NCI-H345 treated with DMSO at 0.1 percent for 48 hours (cell line): ENCODE data around the gene TNFRSF13B.

Source experiments
- DNase-seq: peaks from one replicate; lab custom pipeline; 2025; ENCODE audit not compliant: unreplicated experiment; lab: John Stamatoyannopoulos, UW

The TNFRSF13B gene

GRCh38 chr17:16939606-16940115 lies 32.3 kb downstream of the TNFRSF13B start:
- no peak for DNase-seq

GRCh38 chr17:16939208-16939576 lies 32.7 kb downstream of the TNFRSF13B start:
- DNase-seq: no peak

DNA sequence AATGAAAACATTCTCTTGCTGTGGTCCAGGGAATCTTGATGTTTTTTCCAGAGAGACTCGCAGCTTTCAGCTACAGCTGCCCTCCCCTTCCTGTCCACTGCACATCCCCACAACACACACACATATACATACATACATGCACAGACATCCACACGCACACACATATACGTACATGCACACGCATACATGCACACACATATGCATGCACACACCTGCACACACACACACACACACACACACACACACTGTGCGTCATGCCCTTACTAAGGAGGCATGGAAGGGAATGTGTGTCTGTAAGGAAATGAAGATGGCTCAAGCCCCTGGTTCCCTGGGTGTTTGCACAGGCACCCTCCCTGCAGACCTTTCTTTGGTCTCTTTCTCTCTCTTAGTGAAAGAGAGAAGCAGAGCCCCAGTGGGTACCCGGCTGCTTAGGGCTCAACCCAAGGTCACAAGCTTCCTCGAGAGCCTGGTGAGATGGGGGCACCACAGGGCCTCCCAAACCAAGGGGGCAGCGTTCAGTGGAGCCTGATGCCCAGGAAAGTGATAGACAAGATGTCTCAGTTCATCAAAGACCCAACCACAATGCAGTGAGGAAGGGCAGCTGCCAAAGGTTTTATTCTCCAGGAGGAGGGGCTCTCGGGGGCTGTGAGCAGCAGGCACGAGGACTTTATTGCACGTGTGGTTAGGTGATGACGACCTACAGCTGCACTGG lies 33.3 kb downstream of the TNFRSF13B start:
- no peak for DNase-seq

DNA sequence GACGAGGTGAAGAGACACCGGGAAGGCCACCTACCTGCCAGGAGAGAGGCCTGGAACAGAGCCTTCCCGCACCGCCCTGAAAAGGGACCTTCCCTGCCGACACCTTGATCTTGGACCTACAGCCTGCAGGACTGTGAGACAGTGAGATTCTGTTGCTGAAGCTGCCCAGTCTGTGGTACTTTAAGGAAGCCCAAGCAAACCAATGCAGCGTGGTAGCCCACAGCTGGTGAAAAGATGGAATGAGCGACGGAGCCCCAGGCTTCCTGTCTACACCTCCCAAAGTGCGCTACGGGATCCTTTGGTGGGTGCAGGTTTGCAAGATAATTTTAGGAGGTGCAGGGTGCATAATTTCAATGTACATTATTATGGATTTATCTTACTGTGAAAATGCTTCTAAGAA lies 33.9 kb downstream of the TNFRSF13B start:
- DNase-seq: no peak

- DNase-seq: no peak
These were observed 34.5 kb downstream of the TNFRSF13B start for GRCh38 chr17:16937431-16937830.

- DNase-seq: no peak
These were observed 35.2 kb downstream of the TNFRSF13B start for GRCh38 chr17:16936536-16937310.

- DNase-seq: no peak
These were observed 36.1 kb downstream of the TNFRSF13B start for GRCh38 chr17:16935786-16936185.

- DNase-seq: no peak
These were observed 36.7 kb downstream of the TNFRSF13B start for GRCh38 chr17:16935241-16935663.

GRCh38 chr17:16934836-16935235 lies 37.1 kb downstream of the TNFRSF13B start:
- no peak for DNase-seq

GRCh38 chr17:16934133-16934795 lies 37.7 kb downstream of the TNFRSF13B start:
- DNase-seq: no peak

DNA sequence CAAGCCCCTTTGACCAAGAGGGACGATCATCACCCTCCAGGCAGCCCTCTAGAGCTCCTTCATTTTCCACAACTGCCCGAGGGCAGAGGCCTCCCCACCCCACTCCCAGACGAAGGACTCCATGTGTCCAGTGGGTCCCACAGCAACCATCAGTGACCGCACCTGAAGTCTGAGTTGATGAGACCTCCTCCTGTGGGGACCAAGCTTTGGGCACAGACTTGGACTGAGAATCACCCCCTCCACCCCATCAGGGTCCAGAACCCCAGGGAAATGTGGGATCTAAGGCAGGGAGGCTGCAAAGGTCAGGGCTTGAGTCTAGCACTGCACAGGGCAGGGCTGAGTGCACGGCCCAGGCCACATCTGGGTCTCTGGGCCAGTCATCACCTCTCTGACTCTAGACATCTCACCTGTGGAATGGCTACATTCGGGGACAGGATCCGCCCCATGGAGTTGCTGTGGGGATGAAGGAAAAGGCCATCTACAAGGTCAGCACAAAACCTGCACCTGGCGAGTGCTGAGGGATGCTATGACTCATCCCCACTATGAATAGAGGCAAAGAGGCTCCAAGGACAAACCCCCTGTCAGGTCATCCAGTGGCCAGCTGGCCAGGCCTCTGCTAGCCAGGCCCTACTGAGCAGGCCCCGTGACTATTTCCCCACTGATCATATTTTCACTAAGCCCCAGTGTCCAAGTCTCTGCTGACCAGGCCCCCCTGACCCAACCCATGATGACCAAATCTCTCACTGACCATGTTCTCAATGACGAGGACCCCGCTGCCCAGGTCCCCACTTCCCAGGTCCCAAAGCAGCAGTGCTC lies 38.4 kb downstream of the TNFRSF13B start:
- DNase-seq: no peak

- DNase-seq: no peak
These were observed 39.3 kb downstream of the TNFRSF13B start for GRCh38 chr17:16932611-16933010.

DNA sequence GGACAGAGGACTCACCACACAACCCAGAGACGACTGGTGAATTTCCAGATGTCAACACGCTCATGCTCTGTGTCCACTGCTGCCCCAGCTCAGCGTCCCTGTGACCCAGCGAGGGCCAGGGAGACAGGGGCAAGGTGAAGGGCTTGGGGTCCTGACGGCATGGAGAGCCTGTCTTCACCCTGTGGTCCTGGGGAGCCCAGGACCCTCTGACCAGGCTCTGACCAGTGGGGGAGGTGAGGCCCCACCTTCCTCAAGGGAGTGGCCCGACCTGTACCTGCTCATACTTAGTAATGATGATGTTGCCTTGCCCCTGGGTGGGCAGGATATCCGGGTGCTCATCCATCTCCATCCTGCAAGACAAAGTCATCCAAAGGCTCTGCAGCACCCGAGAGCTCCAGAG lies 39.8 kb downstream of the TNFRSF13B start:
- no peak for DNase-seq

- no peak for DNase-seq
These were observed 40.4 kb downstream of the TNFRSF13B start for GRCh38 chr17:16931318-16932060.

GRCh38 chr17:16930571-16931317 lies 41.2 kb downstream of the TNFRSF13B start:
- DNase-seq: no peak

- DNase-seq: no peak
These were observed 42.0 kb downstream of the TNFRSF13B start for GRCh38 chr17:16929757-16930520.

DNA sequence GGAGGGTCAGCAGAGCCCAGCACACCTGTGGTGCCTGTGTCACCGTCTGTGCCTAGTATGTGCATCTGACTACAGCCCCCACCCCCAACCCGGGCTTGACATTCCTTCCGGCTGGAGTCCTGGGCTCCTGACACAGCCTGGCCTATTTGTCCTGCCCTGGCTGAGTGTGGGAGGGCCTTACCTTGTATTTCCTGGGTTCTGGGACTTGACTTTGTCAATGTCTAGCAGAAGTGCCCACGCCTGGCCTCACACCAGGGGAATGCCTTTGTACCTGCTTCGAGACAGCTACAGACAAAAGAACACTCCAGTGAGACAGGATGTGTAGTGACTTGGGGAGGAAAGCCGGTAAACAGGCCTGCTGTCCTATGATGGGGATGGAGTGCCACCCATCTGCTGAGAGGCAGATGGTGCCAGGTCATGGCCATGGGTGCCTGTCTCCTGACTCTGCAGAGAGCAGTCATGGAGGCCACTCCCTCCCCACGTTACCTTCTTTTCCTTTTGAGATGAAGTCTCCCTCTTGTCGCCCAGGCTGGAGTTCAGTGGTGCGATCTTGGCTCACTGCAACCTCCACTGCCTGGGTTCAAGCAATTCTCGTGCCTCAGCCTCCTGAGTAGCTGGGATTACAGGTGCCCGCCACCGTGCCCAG lies 42.8 kb downstream of the TNFRSF13B start:
- no peak for DNase-seq

DNA sequence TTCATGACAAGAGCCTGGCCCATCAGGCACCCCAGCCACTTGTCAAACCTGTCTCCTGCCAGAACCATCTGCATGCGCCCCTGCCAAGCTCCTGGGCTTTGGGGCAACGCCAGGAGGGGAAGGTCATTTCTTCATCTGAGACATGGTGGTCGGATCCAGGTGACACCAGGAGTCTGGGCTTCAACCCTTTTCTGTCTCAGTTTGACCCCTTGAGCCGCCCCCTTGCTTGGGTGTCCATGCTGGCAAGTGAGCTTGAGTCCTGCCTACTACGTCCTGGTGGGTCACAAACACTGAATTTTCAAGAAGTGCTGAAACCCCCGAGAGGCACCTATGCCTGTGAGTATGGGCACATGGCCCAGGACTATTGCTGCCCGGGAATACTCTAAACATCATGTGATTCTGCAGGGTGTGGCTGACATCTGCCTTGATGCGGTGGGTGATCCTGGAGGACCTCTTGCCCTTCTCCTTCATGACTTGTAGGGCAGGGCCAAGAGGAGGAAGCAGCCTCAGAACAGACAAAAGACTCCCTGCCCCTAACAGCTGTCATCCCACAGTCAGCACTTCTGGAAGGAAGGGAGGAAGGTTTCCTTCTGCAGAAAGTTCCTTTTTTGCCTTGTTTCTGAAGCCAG lies 43.4 kb downstream of the TNFRSF13B start:
- no peak for DNase-seq
